Frontal cortex (tissue), 4 donors: ENCODE measurements around the gene VAMP4. TPM values are rescaled to one million over a fixed set of nuclear protein-coding genes. Genes with fewer than 3 reads are reported as not detected.
A peak's percentile ranks its signal among the peaks of the same experiment; 100 is the strongest.
"Not testable (repeated sequence)": the region's sequence is repeated elsewhere in the genome, so short reads cannot be mapped to it uniquely, and the experiment has no call there.

Experiments
- DNase-seq, 2 donors: peaks; one replicate each; pipeline ENCODE4 v3.0.0; 2012; ENCODE audit warnings: low spot score in 2 of 2
- FAIRE-seq: peaks from 2 replicates; lab custom pipeline; 2012; peaks lifted over from hg19 to GRCh38; lab: Jason Lieb, UNC
- total RNA-seq: library from RNA; depleted of rRNA; stranded (reverse); fragments of >200 nt; gene quantifications from one replicate; pipeline ENCODE4 v1.2.3, GENCODE V29; 2014
- donor health status: control.
- donor health status: control.
- donor health status: control.

VAMP4 gene
- total RNA-seq, 1 donor from 2014 or later, result 27.7 TPM

DNA sequence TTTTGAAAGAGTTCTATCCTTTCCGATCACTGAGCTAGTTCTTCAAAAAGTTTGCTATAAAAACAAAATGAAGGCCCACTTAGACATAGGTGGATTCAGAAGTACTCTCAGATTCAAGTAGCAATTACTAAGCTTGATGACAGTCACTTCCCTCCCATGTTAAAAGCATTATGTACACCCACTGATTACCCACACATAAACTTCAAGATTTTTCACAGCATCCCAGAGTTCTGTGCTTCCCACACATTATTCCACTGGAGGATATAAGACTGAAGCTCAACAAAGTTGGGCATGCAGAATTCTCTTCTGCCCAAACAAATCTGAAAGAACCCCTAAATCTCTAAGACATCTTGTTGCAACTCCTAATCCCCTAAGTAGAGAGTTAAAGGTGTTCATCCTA, 29.5 kb downstream of the VAMP4 start:
- no peak for FAIRE-seq

DNA sequence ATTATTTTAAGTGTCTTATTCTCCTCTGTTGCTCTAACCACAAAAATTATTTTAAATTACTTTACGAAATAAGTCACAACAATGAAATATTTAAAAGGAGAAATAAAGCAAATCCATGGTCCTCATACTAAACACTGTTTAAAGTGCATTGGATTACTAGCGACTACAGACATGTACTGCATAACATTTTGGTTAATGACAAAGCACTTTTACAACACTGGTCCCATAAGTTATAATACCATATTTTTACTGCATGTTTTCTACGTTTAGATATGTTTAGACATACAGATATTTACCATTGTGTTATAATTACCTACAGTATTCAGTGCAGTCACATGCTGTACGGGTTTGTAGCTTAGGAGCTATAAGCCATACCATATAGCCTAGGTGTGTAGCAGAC, 30.2 kb downstream of the VAMP4 start:
- no peak for DNase-seq
- FAIRE-seq, result no peak

More for the DNA sequence above, 29.5 kb downstream of the VAMP4 start:
- no peak for DNase-seq

DNA sequence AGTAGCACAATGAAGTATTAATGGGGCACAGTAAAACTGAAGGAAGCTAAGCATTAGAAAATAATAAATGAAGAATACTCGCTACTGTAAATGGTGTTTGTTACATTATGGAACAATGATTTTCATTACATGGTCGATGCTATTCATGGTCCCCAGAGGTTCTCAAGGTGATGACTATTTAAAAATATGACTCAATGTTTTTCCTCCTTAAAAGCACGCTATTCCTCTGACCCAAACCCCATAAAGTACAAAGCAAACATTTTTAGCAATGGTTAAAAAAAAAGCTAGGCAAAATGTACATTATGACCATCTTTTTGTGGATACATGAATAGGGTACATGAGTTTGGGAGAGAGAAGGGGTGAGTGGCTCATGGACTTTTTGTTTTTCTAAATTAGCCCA, 34.3 kb downstream of the VAMP4 start:
- no peak for FAIRE-seq
- no peak for DNase-seq

GRCh38 chr1:171702598-171702997, 39.3 kb downstream of the VAMP4 start:
- DNase-seq, result no peak
- no peak for FAIRE-seq

GRCh38 chr1:171699531-171699930, 42.3 kb downstream of the VAMP4 start:
- FAIRE-seq (no peak), DNase-seq (no peak)

DNA sequence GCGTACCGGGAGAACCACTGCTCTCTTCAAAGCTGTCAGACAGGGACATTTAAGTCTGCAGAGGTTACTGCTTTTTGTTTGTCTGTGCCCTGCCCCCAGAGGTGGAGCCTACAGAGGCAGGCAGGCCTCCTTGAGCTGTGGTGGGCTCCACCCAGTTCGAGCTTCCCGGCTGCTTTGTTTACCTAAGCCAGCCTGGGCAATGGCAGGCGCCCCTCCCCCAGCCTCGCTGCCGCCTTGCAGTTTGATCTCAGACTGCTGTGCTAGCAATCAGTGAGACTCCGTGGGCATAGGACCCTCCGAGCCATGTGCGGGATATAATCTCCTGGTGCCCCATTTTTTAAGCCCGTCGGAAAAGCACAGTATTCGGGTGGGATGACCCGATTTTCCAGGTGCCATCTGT, 46.1 kb downstream of the VAMP4 start:
- not testable (repeated sequence) for FAIRE-seq, DNase-seq

- DNase-seq, FAIRE-seq: not testable (repeated sequence)
Measured at GRCh38 chr1:171693541-171693940, 48.3 kb downstream of the VAMP4 start.

- FAIRE-seq (no peak), DNase-seq (no peak)
Measured at GRCh38 chr1:171683870-171684269, 58.0 kb downstream of the VAMP4 start.

GRCh38 chr1:171680339-171680738, 61.5 kb downstream of the VAMP4 start:
- DNase-seq, result no peak
- FAIRE-seq, result no peak

GRCh38 chr1:171676823-171677222, 65.0 kb downstream of the VAMP4 start:
- DNase-seq (no peak), FAIRE-seq (no peak)

DNA sequence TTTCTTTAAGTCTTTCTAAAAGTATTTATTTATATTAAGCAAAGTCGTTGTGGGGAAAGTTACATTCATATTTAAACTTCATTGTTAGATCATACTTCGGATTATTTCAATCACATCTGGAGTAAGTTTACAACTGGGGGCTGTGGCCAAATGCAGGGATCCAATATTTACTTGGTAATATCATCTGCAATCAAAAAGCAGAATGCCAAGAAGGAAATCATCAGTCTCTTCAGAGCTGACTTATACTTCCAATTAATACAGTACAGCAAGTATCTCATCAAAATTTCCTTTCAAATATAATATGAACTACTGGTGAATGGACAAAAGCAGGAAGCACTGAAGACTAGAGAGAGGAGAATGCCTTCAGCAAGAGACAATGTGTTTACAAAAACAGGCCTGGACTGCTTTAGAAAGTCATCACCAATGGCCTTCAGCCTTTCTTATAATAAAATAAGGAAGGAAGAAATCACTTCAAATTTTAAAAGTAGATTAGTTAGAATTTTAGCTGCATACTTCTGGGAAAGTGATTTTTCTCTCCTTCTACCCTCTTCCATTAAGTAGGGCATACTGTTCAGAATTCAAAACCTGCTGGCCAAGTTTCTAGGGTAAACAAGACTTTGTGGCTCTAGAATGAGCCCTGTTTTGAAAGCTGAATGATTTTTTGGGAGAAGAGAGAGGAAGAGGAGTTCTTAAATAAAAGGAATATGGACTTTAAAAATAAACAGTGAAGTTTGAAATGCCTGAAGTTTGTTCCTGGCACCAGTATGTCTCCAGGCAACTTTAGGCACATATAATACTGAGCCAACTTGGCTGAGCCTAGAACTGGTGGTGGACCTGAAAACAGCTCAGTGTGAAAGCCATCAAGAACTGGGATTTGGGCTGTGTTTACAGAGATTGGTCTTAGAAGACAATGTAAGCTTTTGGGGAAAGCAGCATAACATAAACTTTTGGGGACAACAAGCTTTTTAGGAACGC, 67.1 kb downstream of the VAMP4 start:
- FAIRE-seq, result no peak
- DNase-seq, result peak in 1 of 2 donors; percentile 24

DNA sequence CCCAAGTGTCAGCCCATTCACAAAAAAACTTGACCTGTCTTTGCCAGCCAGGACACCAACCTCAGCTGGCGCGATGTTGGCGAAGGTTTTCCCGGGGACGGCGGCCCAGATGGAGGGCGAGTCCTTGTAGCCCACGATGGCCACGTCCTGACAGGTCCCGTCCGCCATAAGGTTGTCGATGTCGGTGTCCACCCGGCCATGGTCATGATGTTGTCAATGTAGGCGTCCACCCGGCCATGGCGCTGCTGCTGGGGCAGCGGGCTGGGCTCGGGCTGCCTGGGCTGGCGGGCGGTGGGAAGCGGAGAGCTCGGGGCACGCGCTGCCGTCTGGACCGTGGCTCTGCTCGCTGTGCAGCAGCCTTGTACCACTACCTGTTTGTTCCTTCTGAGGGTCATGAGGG, 71.1 kb downstream of the VAMP4 start:
- DNase-seq, result no peak
- FAIRE-seq, result no peak

DNA sequence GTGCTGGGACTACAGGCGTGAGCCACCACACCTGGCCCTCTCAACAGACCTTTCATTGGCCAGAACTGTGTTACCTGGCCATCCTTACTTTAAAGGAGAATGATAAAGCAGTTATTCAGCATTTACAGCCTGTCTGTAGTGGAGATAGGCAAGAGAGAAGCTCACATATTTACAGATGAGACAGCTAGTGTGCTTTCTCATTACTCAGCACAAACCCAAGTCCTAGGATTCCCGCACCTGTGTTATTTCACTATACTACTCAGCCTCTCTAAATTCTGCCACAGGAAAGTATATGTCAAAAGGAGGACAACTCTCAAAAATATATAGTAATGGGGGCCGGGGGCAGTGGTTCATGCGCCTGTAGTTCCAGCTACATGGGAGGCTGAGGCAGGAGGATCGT, 73.5 kb downstream of the VAMP4 start:
- no peak for FAIRE-seq
- DNase-seq, result no peak

- no peak for DNase-seq
- no peak for FAIRE-seq
Measured at GRCh38 chr1:171666114-171666769, 75.6 kb downstream of the VAMP4 start.

- DNase-seq, result no peak
- no peak for FAIRE-seq
Measured at GRCh38 chr1:171664976-171665375, 76.9 kb downstream of the VAMP4 start.

DNA sequence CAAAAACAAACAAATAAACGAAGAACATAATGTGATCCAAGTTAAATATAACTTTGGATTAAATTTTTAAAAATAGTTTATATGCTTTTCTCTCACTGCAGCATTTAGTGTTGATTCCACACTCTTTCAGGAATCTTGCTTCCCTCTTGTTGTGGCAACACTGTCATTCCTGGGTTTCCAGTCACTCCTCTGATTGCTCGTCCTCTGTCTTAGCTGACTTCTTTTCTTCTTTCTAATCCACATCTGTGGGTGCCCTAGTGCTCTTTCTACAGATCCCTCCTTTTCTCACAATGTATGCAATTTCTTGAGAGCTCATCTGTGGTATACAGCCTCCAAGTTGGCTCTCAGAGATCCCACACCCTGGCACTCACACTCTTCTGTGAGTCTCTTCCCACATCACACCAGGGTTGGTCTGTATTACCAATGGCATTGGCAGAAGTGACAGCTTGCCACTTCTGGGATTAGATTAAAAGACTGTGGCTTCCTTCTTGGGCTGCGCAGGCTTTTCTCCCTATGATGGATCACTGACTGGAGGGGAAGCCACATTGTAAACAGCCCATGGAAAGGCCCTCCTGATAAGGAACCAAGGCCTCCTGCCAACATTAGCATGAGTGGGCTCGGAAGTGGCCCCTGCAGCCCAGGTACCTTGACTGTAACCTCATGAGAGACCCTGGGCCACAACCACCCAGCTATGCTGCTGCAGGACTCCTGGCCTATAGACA, 77.8 kb downstream of the VAMP4 start:
- DNase-seq, result no peak
- FAIRE-seq, result no peak

DNA sequence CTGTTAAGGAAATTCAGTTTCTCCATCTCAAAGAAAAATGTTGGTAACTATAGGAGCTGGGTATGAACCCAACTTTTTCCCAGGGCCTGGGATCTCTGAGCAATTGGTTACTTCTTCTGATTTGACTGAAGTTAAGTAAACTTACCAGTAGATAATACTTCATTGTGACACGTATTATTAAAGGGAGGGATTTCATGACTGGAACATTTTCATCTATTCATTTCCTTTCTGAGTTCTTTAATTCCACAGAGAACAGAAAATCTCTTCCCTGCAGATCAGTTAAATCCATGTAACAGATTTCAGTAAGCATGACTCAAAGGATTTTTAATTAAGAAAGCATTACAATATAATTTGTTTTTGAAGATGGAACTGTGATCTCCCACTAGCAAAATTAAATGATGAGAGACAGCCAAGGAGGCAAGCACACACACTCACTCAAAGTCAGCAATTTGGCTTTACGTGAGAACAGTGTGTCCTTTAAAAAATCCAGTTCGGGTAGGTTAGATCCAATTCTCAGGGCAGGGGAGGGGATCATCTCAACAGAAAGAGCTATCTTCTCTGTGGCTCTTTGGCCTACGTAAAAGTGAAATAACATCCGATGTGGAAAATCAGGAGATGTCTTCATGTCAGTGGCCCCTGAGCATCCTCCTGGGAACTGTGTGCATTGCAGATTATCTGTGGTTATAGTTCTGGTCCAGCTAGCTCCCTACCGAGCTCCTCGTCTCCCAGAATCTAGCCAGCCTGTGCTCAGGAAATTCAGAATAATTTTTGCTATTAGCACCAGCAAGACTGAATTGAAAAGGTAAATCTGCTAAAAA, 78.6 kb downstream of the VAMP4 start:
- FAIRE-seq (no peak), DNase-seq (no peak)

- DNase-seq (no peak), FAIRE-seq (no peak)
Measured at GRCh38 chr1:171661076-171661650, 80.7 kb downstream of the VAMP4 start.

- not testable (repeated sequence) for DNase-seq, FAIRE-seq
Measured at GRCh38 chr1:171656206-171656605, 85.7 kb downstream of the VAMP4 start.
